Fibroblast of the aortic adventitia (primary cell): Measurements from ENCODE around the gene LRRTM3. TPM values are rescaled to one million over a fixed set of nuclear protein-coding genes. Genes with fewer than 3 reads are reported as not detected.

Source experiments
- DNase-seq: peaks from one replicate; pipeline ENCODE4 v3.0.0-alpha.2; 2010; ENCODE audit warnings: low read depth
- H3K4me3 ChIP-seq: 2 replicates; pipeline ENCODE4 v1.5.1; 2011; ENCODE audit warnings: low read depth, mild to moderate bottlenecking, control low read depth, low read length, moderate library complexity
- total RNA-seq: library from RNA; depleted of rRNA; stranded (reverse); fragments of >200 nt; gene quantifications from 2 replicates; pipeline ENCODE4 v1.2.3, GENCODE V29; 2012; ENCODE audit warnings: low replicate concordance
- TF ChIP-seq, protein P1 (sequence below): IDR thresholded peaks from 2 replicates; pipeline ENCODE4 v1.5.1; 2011; ENCODE audit warnings: mild to moderate bottlenecking, low read length, control low read depth, inconsistent platforms; ENCODE audit not compliant: insufficient read depth

LRRTM3 gene
- total RNA-seq, 1 donor: under 0.01 TPM

DNA sequence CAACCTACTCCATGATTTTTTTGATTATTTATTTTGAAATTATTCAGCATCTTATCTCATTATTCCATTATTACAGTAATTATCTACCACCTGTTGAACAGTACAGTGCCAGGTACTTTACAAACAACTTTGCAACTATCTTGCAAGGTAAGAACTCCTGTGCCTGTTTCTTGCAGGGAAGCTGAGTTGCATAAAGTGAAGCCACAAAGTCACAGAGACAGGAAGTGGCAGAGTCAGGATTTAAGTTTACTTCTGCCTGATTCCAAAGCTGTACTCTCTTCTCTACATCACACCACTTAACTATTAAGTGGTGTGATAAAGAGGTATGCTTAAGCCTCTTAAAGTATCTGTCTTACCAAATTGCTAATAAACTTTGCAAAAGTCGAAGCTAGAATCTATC, 80.1 kb downstream of the LRRTM3 start:
- TF ChIP-seq, protein P1, sequence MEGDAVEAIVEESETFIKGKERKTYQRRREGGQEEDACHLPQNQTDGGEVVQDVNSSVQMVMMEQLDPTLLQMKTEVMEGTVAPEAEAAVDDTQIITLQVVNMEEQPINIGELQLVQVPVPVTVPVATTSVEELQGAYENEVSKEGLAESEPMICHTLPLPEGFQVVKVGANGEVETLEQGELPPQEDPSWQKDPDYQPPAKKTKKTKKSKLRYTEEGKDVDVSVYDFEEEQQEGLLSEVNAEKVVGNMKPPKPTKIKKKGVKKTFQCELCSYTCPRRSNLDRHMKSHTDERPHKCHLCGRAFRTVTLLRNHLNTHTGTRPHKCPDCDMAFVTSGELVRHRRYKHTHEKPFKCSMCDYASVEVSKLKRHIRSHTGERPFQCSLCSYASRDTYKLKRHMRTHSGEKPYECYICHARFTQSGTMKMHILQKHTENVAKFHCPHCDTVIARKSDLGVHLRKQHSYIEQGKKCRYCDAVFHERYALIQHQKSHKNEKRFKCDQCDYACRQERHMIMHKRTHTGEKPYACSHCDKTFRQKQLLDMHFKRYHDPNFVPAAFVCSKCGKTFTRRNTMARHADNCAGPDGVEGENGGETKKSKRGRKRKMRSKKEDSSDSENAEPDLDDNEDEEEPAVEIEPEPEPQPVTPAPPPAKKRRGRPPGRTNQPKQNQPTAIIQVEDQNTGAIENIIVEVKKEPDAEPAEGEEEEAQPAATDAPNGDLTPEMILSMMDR: no peak
- DNase-seq: no peak
- H3K4me3 ChIP-seq: no peak overlapping the region

- TF ChIP-seq, protein P1: no peak
- no peak for DNase-seq
- no peak overlapping the region for H3K4me3 ChIP-seq
Measured at GRCh38 chr10:67011480-67011879, 85.6 kb downstream of the LRRTM3 start.

GRCh38 chr10:67011981-67012380, 86.1 kb downstream of the LRRTM3 start:
- TF ChIP-seq, protein P1: no peak
- H3K4me3 ChIP-seq: no peak overlapping the region
- DNase-seq: no peak

- H3K4me3 ChIP-seq: no peak overlapping the region
- TF ChIP-seq, protein P1: no peak
- DNase-seq: no peak
Measured at GRCh38 chr10:67015225-67015624, 89.4 kb downstream of the LRRTM3 start.

- TF ChIP-seq, protein P1: no peak
- H3K4me3 ChIP-seq: no peak overlapping the region
- no peak for DNase-seq
Measured at GRCh38 chr10:67017218-67017617, 91.4 kb downstream of the LRRTM3 start.

DNA sequence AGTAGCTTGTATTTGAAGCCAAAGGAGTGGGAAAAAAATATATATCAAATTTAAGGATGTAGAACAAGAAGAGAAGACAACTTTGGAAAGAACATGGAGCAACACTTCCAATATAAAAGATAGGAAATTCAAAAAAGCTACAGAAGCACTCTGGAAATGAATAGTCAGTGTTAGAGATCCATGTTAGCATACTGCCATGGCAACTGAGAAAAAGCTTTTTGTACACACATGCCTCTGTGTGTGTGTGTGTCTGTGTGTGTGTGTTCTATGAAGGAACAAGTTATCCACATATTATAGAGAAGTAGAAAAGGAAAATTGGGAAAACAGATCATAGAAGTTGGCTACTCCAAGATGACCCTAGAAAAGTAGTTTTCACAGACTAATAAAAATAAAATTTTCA, 96.3 kb downstream of the LRRTM3 start:
- no peak overlapping the region for H3K4me3 ChIP-seq
- TF ChIP-seq, protein P1: no peak
- no peak for DNase-seq

DNA sequence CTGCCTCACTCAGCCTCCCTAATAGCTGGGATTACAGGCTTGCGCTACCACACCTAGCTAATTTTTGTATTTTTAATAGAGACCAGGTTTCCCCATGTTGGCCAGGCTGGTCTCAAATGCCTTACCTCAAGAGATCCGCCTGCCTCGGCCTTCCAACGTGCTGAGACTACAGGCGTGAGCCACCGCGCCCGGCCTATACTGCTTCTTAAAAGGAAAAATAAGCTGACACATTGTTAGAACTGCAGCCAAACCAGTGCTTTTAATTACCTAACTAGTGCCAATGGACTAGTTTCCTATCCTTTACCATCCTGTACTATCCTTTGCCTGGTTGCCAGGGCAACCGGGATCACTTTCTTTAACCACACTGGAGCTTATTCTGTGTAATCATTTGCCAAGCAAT, 108.0 kb downstream of the LRRTM3 start:
- H3K4me3 ChIP-seq: no peak overlapping the region
- no peak for DNase-seq
- TF ChIP-seq, protein P1: no peak
